IPS-18a (cell line): ENCODE measurements around the gene TEKT5.
"Not testable (repeated sequence)": the region's sequence is repeated elsewhere in the genome, so short reads cannot be mapped to it uniquely, and the experiment has no call there.

Experiments
- H3K27ac ChIP-seq: one replicate; pipeline ENCODE4 v1.5.1; 2013; ENCODE audit warnings: low read length
- H3K27me3 ChIP-seq: one replicate; pipeline ENCODE4 v1.6.1; 2013; ENCODE audit warnings: mild to moderate bottlenecking, low read length; ENCODE audit not compliant: control insufficient read depth, insufficient read depth
- H3K36me3 ChIP-seq: one replicate; pipeline ENCODE4 v1.6.1; 2013; ENCODE audit warnings: low read depth, low read length; ENCODE audit not compliant: control insufficient read depth
- H3K4me1 ChIP-seq: one replicate; pipeline ENCODE4 v1.6.1; 2013; ENCODE audit warnings: low read depth, low read length; ENCODE audit not compliant: control insufficient read depth
- H3K4me3 ChIP-seq: one replicate; pipeline ENCODE4 v1.5.1; 2013; ENCODE audit warnings: low read length
- H3K9ac ChIP-seq: one replicate; pipeline ENCODE4 v1.6.1; 2013; ENCODE audit warnings: mild to moderate bottlenecking, low read length, moderate library complexity
- H3K9me3 ChIP-seq: one replicate; pipeline ENCODE4 v1.6.1; 2013; ENCODE audit warnings: low read depth, low read length; ENCODE audit not compliant: control insufficient read depth

Gene TEKT5

DNA sequence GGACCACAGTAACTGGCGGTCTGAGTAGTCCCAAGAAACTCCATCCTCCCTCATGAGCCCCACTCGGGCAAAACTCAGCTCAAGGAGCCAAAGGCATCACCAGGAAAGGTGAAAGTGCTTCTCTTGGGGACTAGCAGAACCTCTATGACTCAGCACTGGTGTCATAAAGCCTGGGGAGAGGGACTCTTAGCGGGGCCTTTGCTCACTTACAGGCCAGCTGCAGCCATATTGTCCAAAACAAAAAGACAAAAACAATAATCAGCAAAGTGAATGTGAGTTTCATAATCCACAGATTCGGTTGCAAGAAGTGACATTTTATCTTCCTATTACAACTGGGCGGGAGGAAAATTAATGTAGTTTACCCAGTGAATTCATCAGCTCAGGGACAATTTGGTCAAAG is at the start of gene TEKT5:
Gene TEKT5, minus strand, starts transcription at position 101 of the 400 bp plus-strand sequence. Its CDS starts 57 bp downstream, at position 44.
- Histone ChIP-seq H3K9ac (no peak within 1 kb of the TSS), H3K27me3 (no peaks in the 10 kb centered on the region), H3K4me3 (no peak within 1 kb of the TSS), H3K4me1 (no peaks in the 10 kb centered on the region), H3K36me3 (no peaks in the 10 kb centered on the region), H3K27ac (no peak within 1 kb of the TSS), H3K9me3 (no peaks in the 10 kb centered on the region)

DNA sequence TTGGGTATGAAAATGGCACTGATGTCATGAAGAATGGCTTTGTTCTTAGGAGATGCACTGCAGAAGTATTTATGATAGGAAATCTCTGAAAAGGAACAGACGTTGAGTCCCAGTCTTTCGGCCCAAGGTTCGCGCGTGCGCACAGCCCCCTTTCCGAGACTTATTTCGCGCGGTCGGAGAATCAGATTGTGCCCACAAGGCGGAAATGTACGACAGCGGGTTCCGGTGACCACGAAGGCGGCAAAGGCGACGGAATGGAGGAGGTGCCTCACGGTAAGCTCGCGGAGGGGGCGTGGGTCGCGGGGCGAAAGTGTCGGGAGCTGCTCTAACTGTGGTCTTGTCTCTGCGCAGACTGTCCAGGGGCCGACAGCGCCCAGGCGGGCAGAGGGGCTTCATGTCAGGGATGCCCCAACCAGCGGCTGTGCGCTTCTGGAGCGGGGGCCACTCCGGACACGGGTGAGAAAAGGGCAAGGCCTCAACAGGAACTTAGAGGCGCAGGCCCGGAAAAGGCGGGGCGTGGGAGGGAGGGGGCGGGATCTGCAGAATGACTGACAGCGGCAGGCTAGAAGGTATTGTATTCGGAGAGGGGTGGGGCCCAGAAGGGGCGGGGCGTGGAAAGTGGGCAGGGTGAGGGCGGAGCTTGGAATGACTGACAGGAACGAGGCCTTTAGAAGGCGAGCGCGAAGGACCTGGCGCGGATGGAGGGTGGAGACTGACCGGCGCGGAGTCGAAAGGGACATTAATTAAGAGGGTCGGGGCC is 49.1 kb upstream of the TEKT5 start, which contains the start of gene NUBP1:
Gene NUBP1, plus strand, starts transcription at position 233 of the 760 bp plus-strand sequence. Its CDS starts 22 bp downstream, at position 255.
- Histone ChIP-seq H3K36me3 (peaks cover 5% of the 10 kb centered on the region), H3K27me3 (no peaks in the 10 kb centered on the region), H3K9me3 (no peaks in the 10 kb centered on the region), H3K4me3 (peak within 1 kb of the TSS; percentile 92), H3K9ac (peak within 1 kb of the TSS; percentile 85), H3K27ac (peak within 1 kb of the TSS; percentile 63), H3K4me1 (peaks cover 5% of the 10 kb centered on the region)

DNA sequence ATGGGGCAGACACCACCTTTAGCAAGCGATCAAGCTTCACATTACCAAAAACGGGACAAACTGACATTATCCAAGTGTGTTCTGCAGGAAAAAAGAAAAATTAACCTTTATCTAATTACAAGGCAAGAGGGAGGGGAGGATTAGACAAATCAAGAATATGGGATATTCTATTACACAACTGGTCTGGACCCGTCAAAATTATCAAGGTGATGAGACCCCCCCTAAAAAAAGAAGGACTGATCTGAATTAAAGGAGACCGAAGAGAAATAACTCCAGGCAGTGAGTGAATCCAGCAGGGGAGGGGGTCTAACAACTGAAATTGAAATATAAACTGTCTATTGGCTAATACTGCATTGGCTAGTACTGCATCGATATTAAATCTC is 48.5 kb upstream of the TEKT5 start:
- Histone ChIP-seq H3K27me3 (no peaks in the 10 kb centered on the region), H3K27ac (peak overlapping the region; percentile 63), H3K36me3 (no peaks in the 10 kb centered on the region), H3K4me1 (peaks cover 5% of the 10 kb centered on the region), H3K9ac (peak overlapping the region; percentile 85), H3K4me3 (peak overlapping the region; percentile 92), H3K9me3 (no peaks in the 10 kb centered on the region)

DNA sequence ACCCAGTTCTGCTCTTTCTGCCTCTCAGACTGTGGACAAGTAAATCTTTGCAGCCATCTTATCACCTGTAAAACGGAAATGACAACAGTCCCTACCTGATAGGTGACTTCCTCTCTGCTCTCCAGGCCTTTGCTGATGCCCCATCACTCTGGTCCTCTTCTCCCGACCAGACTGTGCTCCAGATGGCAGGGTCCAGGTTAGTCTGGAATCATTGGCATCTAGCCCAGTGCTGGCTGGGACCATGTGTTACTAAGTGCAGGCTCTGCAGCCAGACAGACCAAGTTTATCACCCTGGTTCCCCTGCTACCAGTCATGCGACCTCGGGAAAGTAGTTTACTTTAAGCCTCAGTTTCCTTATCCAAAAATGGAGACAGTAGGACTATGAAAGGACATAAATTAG is 47.1 kb upstream of the TEKT5 start:
- H3K9ac ChIP-seq, result no peak overlapping the region
- H3K27ac ChIP-seq, result no peak overlapping the region
- H3K27me3 ChIP-seq, result no peaks in the 10 kb centered on the region
- no peaks in the 10 kb centered on the region for H3K36me3 ChIP-seq
- H3K4me3 ChIP-seq, result no peak overlapping the region
- peaks cover 5% of the 10 kb centered on the region for H3K4me1 ChIP-seq
- no peaks in the 10 kb centered on the region for H3K9me3 ChIP-seq

DNA sequence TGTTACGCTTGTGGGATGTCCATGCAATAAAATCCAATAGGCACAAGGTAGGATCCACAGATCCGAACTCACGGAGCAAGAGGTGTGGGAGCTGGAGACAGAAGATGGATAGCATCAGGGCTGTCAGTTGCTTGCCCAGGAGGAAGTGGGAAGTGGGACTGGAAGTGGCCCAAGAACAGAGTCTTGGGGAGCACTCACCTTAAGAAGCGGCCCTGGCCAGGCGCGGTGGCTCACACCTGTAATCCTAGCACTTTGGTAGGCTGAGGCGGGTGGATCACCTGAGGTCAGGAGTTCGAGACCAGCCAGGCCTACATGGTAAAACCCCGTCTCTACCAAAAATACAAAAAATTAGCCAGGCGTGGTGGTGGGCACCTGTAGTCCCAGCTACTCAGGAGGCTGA is 46.5 kb upstream of the TEKT5 start:
- H3K9me3 ChIP-seq, H3K4me3 ChIP-seq, H3K27me3 ChIP-seq, H3K9ac ChIP-seq, H3K4me1 ChIP-seq, H3K36me3 ChIP-seq, H3K27ac ChIP-seq: not testable (repeated sequence)

DNA sequence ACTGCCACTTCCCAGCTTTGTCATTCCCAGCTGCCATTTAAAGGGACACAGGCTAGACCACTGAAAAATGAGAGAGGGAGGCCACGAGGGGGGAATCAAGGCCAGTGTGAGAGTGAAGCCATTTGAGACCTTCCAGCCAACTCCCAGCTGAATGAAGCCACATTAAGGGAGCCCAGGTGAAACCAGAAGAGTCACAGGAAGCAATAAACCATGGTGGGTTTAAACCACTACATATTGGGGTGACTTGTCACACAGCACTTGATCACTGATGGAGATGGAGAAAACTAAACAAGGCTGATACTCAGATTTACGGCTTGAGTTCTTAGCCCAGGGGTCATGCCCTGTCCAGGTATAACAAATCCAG is 46.1 kb upstream of the TEKT5 start:
- Histone ChIP-seq H3K4me3 (no peak overlapping the region), H3K4me1 (peaks cover 5% of the 10 kb centered on the region), H3K9me3 (no peaks in the 10 kb centered on the region), H3K27me3 (no peaks in the 10 kb centered on the region), H3K36me3 (no peaks in the 10 kb centered on the region), H3K9ac (no peak overlapping the region), H3K27ac (no peak overlapping the region)

DNA sequence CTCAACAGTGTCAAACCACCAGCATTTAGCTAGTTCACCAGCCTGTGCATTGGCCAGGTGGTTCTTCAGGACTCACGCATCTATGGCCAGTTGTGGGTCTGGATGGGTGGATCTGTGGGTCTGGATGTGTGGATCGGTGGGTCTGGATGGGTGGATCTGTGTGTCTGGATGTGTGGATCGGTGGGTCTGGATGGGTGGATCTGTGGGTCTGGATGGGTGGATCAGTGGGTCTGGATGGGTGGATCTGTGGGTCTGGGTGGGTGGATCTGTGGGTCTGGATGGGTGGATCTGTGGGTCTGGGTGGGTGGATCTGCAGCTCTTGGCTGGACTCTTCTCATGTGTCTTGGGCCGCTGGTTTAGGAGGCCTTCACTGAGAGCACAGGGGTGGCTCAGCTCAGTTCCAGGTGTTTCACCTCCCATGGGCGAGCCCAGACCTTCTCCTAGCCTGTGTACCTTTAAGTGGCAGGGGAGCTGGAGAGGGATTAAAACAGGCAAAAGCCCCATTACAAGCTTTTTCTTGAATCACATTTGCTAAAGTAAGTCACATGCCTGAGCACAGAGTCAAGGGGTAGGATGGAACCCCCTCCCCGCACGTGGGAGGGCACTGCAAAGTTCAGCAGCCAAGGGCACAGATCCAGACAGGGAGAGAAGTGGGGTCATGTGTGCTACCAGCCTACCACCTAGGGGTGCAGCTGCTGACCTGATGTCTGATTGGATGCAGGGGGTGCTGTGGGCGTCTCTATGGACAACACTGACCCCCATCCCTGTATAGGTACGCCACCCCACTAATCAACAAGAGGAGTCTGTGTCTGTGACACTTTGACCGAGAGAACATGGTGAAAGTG is 45.5 kb upstream of the TEKT5 start:
- H3K4me1 ChIP-seq, result peaks cover 5% of the 10 kb centered on the region
- H3K36me3 ChIP-seq, result no peaks in the 10 kb centered on the region
- no peak overlapping the region for H3K27ac ChIP-seq
- no peak overlapping the region for H3K9ac ChIP-seq
- H3K9me3 ChIP-seq, result no peaks in the 10 kb centered on the region
- no peaks in the 10 kb centered on the region for H3K27me3 ChIP-seq
- no peak overlapping the region for H3K4me3 ChIP-seq

DNA sequence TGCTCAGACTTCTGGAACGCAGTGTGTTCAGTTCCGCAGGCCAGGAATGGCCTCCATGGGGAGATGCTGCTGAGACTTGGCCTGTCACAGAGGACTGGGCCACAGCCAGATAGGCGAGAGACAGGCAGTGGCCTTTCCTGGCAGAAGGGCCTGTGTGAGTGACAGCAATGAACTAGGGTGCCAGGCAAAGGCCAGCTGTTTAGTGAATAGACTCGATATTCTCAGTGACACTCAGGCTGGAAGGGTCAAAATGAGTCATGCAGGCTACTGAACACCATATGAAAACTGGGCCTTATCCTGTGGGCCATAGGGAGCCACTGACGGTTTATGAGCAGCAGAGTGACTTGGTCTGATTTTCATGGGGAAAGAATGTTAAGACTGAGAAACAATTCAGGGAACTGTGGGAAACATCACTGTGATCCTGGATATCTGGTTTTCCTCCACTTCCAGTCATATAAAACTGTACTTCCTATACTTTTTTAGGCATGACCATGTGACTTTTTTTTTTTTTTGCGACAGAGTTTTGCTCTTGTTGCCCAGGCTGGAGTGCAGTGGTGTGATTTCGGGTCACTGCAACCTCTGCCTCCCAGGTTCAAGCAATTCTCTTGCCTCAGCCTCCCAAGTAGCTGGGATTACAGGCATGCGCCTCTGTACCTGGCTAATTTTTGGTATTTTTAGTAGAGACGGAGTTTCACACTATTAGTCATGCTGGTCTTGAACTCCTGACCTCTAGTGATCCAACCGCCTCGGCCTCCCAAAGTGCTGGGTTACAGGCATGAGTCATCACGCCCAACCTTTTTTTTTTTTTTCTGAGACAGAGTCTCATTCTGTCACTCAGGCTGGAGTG is 43.7 kb upstream of the TEKT5 start:
- H3K4me1 ChIP-seq, result peaks cover 4% of the 10 kb centered on the region
- no peaks in the 10 kb centered on the region for H3K36me3 ChIP-seq
- H3K27ac ChIP-seq, result no peak overlapping the region
- no peaks in the 10 kb centered on the region for H3K27me3 ChIP-seq
- no peak overlapping the region for H3K4me3 ChIP-seq
- H3K9me3 ChIP-seq, result no peaks in the 10 kb centered on the region
- no peak overlapping the region for H3K9ac ChIP-seq

DNA sequence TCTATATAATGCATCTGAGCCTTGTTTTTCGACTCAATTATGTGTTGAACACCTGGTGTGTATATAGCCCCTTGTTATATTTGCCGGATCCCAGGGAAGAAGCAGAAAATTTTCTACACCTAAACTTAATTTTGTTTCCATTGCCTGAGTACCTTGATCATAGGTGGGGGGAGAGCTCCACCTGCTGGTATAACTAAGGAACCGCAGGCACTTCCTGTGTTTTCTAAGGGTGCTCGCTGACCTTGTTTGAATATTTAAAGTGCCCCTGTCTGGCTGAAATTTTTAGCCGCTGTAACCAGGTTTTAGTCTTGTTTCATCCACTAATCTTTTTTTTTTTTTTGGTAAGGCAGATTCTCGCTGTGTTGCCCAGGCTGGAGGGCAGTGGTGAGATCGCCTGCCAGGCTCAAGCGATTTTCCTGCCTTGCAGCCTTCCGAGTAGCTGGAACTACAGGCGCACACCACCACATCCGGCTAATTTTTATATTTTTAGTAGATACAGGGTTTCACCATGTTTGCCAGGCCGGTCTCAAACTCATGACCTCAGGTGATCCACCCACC is 42.4 kb upstream of the TEKT5 start:
- Histone ChIP-seq H3K27ac (no peak overlapping the region), H3K9me3 (no peaks in the 10 kb centered on the region), H3K9ac (peak overlapping the region; percentile 17), H3K27me3 (no peaks in the 10 kb centered on the region), H3K36me3 (no peaks in the 10 kb centered on the region), H3K4me3 (no peak overlapping the region), H3K4me1 (no peaks in the 10 kb centered on the region)

DNA sequence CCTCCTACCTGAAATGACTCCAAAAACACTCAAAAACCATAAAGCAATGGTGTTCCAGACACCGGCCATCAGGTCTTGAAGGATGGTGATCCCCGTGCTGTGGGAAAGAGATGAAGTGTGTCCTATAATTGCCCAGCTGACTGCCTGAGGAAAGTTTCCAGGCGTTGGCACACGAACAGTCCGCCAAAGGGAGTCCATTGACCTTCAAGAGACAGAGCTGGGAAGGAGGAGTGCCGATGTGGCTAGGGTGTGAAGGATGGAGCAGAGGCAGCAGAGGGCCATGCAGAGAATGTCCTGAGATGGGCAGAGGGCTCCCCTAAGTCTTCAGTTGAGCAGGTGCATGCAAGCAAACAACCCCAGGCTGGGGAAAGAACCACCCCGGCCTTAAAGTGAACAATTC is 37.1 kb upstream of the TEKT5 start:
- H3K27ac ChIP-seq, result no peak overlapping the region
- H3K27me3 ChIP-seq, result no peaks in the 10 kb centered on the region
- no peak overlapping the region for H3K9ac ChIP-seq
- no peaks in the 10 kb centered on the region for H3K9me3 ChIP-seq
- H3K4me3 ChIP-seq, result no peak overlapping the region
- H3K4me1 ChIP-seq, result no peaks in the 10 kb centered on the region
- no peaks in the 10 kb centered on the region for H3K36me3 ChIP-seq
